HCT116 (cell line): Measurements from ENCODE around the gene RSAD2. TPM values are rescaled to one million over a fixed set of nuclear protein-coding genes. Genes with fewer than 3 reads are reported as not detected.

Source experiments
- ATAC-seq: fragments of 200-7000 bp; cut with Tn5 transposase; 2 replicates; pipeline ENCODE4 v1.9.1; 2020; ENCODE audit warnings: mild to moderate bottlenecking, moderate library complexity
- BruUV-seq: library from RNA; stranded (reverse); fragments of 400-500 nt; replicated peaks from 2 replicates; lab custom pipeline; 2021; lab: Mats Ljungman, UMichigan
- CTCF ChIA-PET: fragments of 300-600 bp; sonication (Branson Sonifier 250); formaldehyde crosslinking; loops from one replicate; lab custom pipeline; 2021; ENCODE audit warnings: antibody characterized with exemption; lab: Charles Lee
- POLR2A ChIA-PET: fragments of 300-600, 350-600 bp; sonication (Branson Sonifier 250); formaldehyde crosslinking; loops from one replicate; lab custom pipeline; 2021; ENCODE audit warnings: antibody characterized with exemption; lab: Charles Lee
- RAD21 ChIA-PET, 2 experiments: fragments of 300-600 bp; sonication (Branson Sonifier 250); formaldehyde crosslinking; loops; one replicate each; lab custom pipeline; 2023; ENCODE audit warnings: low total read pairs in 2 of 2; ENCODE audit not compliant: uncharacterized antibody in 2 of 2, unreplicated experiment in 2 of 2, low non-redundant PET in 1 of 2; lab: Charles Lee
- DNase-seq: peaks from one replicate; pipeline ENCODE4 v3.0.0-alpha.2; 2010; ENCODE audit warnings: low read depth, low spot score
- H2AFZ ChIP-seq: fragments of 200-600 bp; shearing (Covaris generic), sonication (generic); 2 replicates; pipeline ENCODE4 v1.6.1; 2017; ENCODE audit warnings: low read depth, mixed run types, mixed read lengths, antibody characterized with exemption, low read length; ENCODE audit not compliant: poor library complexity, severe bottlenecking
- H3K27ac ChIP-seq: 2 replicates; pipeline ENCODE4 v1.5.1; 2012; ENCODE audit warnings: low read depth, low read length
- H3K27me3 ChIP-seq: fragments of 200-600 bp; sonication (generic); 2 replicates; pipeline ENCODE4 v1.6.1; 2016; ENCODE audit warnings: mixed run types, low read length, mixed read lengths; ENCODE audit not compliant: insufficient read depth
- H3K36me3 ChIP-seq, 2 experiments: fragments of 200-500 bp in 1 of 2; fragments of 200-600 bp in 1 of 2; sonication (Bioruptor generic) in 1 of 2; sonication (generic) in 1 of 2; 2 replicates each; pipeline versions ENCODE4 v1.5.1 to v1.6.1; 2014 to 2016; ENCODE audit warnings: low read length in 2 of 2, inconsistent platforms in 1 of 2, mixed read lengths in 1 of 2, mixed run types in 1 of 2; ENCODE audit not compliant: insufficient read depth in 2 of 2, control insufficient read depth in 1 of 2
- H3K4me1 ChIP-seq, 2 experiments: fragments of 200-600 bp in 1 of 2; sonication (generic) in 1 of 2; 2 replicates each; pipeline versions ENCODE4 v1.5.1 to v1.6.1; 2012 to 2017; ENCODE audit warnings: low read length in 2 of 2, inconsistent platforms in 1 of 2, mild to moderate bottlenecking in 1 of 2, mixed read lengths in 1 of 2, mixed run types in 1 of 2, moderate library complexity in 1 of 2; ENCODE audit not compliant: insufficient read depth in 2 of 2, control insufficient read depth in 1 of 2
- H3K4me2 ChIP-seq: fragments of 200-600 bp; sonication (generic); 2 replicates; pipeline ENCODE4 v1.6.1; 2017; ENCODE audit warnings: mixed run types, low read length, mixed read lengths
- H3K4me3 ChIP-seq, 2 experiments: fragments of 200-600 bp in 1 of 2; sonication (generic) in 1 of 2; replicated peaks in 1 of 2; 2 replicates each; pipeline ENCODE4 v1.5.1; 2011 to 2016; ENCODE audit warnings: low read length in 2 of 2, control low read depth in 1 of 2, low read depth in 1 of 2, mild to moderate bottlenecking in 1 of 2, mixed read lengths in 1 of 2, mixed run types in 1 of 2
- H3K79me2 ChIP-seq: fragments of 200-600 bp; sonication (generic); 2 replicates; pipeline ENCODE4 v1.6.1; 2017; ENCODE audit warnings: mild to moderate bottlenecking, mixed run types, low read length, moderate library complexity, mixed read lengths; ENCODE audit not compliant: insufficient read depth
- H3K9ac ChIP-seq: fragments of 200-600 bp; sonication (generic); 2 replicates; pipeline ENCODE4 v1.6.1; 2016; ENCODE audit warnings: low read length, mixed read lengths
- H3K9me2 ChIP-seq: fragments of 200-600 bp; sonication (generic), shearing (Covaris generic); 2 replicates; pipeline ENCODE4 v1.6.1; 2017; ENCODE audit warnings: mixed run types, mild to moderate bottlenecking, moderate library complexity; ENCODE audit not compliant: insufficient read depth
- H3K9me3 ChIP-seq, 2 experiments: fragments of 200-500 bp in 1 of 2; fragments of 200-600 bp in 1 of 2; sonication (Bioruptor generic) in 1 of 2; sonication (generic) in 1 of 2; 2 replicates each; pipeline ENCODE4 v1.6.1; 2014 to 2017; ENCODE audit warnings: low read length in 2 of 2, mixed read lengths in 2 of 2, inconsistent platforms in 1 of 2, low read depth in 1 of 2, mild to moderate bottlenecking in 1 of 2, mixed run types in 1 of 2, moderate library complexity in 1 of 2; ENCODE audit not compliant: control insufficient read depth in 1 of 2, insufficient read depth in 1 of 2
- H4K20me1 ChIP-seq: fragments of 200-600 bp; sonication (generic), shearing (Covaris generic); 2 replicates; pipeline ENCODE4 v1.6.1; 2017; ENCODE audit warnings: mixed run types, mild to moderate bottlenecking, moderate library complexity; ENCODE audit not compliant: insufficient read depth
- ELF1 ChIP-seq: IDR thresholded peaks from 2 replicates; pipeline ENCODE4 v1.6.1; 2012; ENCODE audit warnings: low read depth, borderline replicate concordance
- EZH2phosphoT487 ChIP-seq: fragments of 200-600 bp; IDR thresholded peaks from 2 replicates; pipeline ENCODE4 v1.6.1; 2018; ENCODE audit warnings: antibody characterized with exemption, borderline replicate concordance
- JUND ChIP-seq: IDR thresholded peaks from 2 replicates; pipeline ENCODE4 v1.6.1; 2012
- POLR2A ChIP-seq: IDR thresholded peaks from 2 replicates; pipeline ENCODE4 v1.7.0; 2011; ENCODE audit warnings: borderline replicate concordance; ENCODE audit not compliant: insufficient read depth, insufficient read length; ENCODE audit errors: extremely low read depth
- SIN3A ChIP-seq: IDR thresholded peaks from 2 replicates; pipeline ENCODE4 v1.6.1; 2012; ENCODE audit warnings: low read depth
- TCF7L2 ChIP-seq: IDR thresholded peaks from 2 replicates; pipeline ENCODE4 v1.7.0; 2011; ENCODE audit warnings: borderline replicate concordance, inconsistent platforms; ENCODE audit not compliant: insufficient read depth, insufficient read length; ENCODE audit errors: extremely low read depth
- YY1 ChIP-seq: IDR thresholded peaks from 2 replicates; pipeline ENCODE4 v1.6.1; 2011; ENCODE audit warnings: low read length, low read depth, moderate library complexity, mild to moderate bottlenecking; ENCODE audit not compliant: insufficient replicate concordance; ENCODE audit errors: extremely low read depth
- ZFX ChIP-seq: fragments of 450-650 bp; IDR thresholded peaks from 2 replicates; pipeline ENCODE4 v1.6.1; 2017
- ZNF274 ChIP-seq: fragments of 200-500 bp; sonication (Bioruptor generic); IDR thresholded peaks from 2 replicates; pipeline ENCODE4 v1.6.1; 2014; ENCODE audit warnings: mild to moderate bottlenecking, low read depth, low read length, inconsistent platforms
- intact Hi-C: fragments of 100-400 bp; cut with micrococcal nuclease; formaldehyde crosslinking; loops from 2 replicates; pipeline ENCODE4 v1.10.0; 2022
- total RNA-seq: library from RNA; stranded (reverse); gene quantifications from one replicate; pipeline ENCODE4 v1.2.1, GENCODE V29; 2021; ENCODE audit not compliant: unreplicated experiment

Gene RSAD2
- total RNA-seq, 1 experiment from 2014 or later: not detected

DNA sequence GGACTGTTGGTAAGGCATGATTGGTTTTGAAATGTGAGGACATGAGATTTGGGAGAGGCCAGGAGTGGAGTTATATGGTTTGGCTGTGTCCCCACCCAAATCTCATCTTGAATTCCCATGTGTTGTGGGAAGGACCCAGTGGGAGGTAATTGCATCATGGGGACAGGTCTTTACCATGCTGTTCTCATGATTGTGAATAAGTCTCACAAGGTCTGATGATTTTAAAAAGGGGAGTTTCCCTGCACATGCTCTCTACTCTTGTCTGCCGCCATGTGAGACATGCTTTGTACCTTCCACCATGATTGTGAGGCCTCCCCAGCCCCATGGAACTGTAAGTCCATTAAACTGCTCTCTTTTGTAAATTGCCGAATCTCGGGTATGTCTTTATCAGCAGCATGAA is 17.3 kb upstream of the RSAD2 start:
- ChIA-PET POLR2A (no interaction called here), CTCF (no interaction called here), RAD21 (no interaction called here)
- no peak overlapping the region for H3K4me3 ChIP-seq
- no peak overlapping the region for H3K4me2 ChIP-seq
- H3K9me2 ChIP-seq: no peaks in the 10 kb centered on the region
- no peaks in the 10 kb centered on the region for H3K79me2 ChIP-seq
- no peaks in the 10 kb centered on the region for H3K9me3 ChIP-seq
- H3K27me3 ChIP-seq: no peaks in the 10 kb centered on the region
- no TSS peak for BruUV-seq
- TF ChIP-seq YY1: no peak
- no peak for TF ChIP-seq SIN3A
- TF ChIP-seq ELF1: no peak
- no peak for TF ChIP-seq JUND
- TF ChIP-seq ZNF274: no peak
- TF ChIP-seq POLR2A: no peak
- TF ChIP-seq TCF7L2: no peak
- no peak for TF ChIP-seq ZFX
- H2AFZ ChIP-seq: no peak overlapping the region
- no peaks in the 10 kb centered on the region for H4K20me1 ChIP-seq
- H3K4me1 ChIP-seq: peaks cover 0 to 5% of the 10 kb centered on the region in 2 experiments; a peak in 2 of 4 replicates
- ATAC-seq (no peak), DNase-seq (no peak)
- no peak overlapping the region for H3K27ac ChIP-seq
- H3K9ac ChIP-seq: no peak overlapping the region
- H3K36me3 ChIP-seq: no peaks in the 10 kb centered on the region
- intact Hi-C loops: no loop called here

DNA sequence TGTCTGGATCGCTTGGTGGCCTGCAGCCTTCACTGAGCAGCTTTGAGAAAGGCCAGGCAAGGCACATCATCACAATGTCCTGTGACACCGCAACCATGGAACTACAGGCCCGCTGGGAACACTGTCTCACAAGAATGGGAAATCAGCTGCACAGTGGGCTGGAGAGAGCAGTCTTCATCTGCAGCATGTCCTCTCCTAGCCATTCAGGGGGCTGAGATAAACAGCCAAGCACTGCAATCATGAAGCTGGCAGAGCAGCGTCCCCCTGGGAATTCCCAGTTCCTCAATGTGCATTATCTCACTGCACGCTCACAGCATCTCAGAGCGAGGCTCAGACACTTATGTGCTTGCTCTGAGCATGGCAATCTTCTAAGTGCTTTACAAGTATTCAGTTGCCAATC is 13.8 kb upstream of the RSAD2 start:
- Histone ChIP-seq H3K4me2 (no peak overlapping the region), H3K27me3 (no peaks in the 10 kb centered on the region), H3K9ac (no peak overlapping the region), H3K9me2 (no peaks in the 10 kb centered on the region), H2AFZ (no peak overlapping the region), H3K9me3 (no peaks in the 10 kb centered on the region), H3K4me3 (no peak overlapping the region), H3K79me2 (no peaks in the 10 kb centered on the region), H3K27ac (no peak overlapping the region), H4K20me1 (no peaks in the 10 kb centered on the region), H3K36me3 (no peaks in the 10 kb centered on the region), H3K4me1 (peaks cover 3 to 19% of the 10 kb centered on the region in 2 experiments; a peak in 3 of 4 replicates)
- no peak for DNase-seq
- ChIA-PET RAD21 (no interaction called here), POLR2A (no interaction called here), CTCF (no interaction called here)
- no peak for ATAC-seq
- no TSS peak for BruUV-seq
- no peak for TF ChIP-seq EZH2phosphoT487
- intact Hi-C loops: no loop called here
